Ishikawa (cell line): Measurements from ENCODE around the gene CACNA1C.

Experiments
- CREB1 ChIP-seq: IDR thresholded peaks from 2 replicates; pipeline ENCODE4 v1.6.1; 2012; ENCODE audit warnings: low read depth
- EGR1 ChIP-seq: IDR thresholded peaks from 2 replicates; pipeline ENCODE4 v1.6.1; 2012
- TF ChIP-seq, protein P1 (sequence below): IDR thresholded peaks from 2 replicates; pipeline ENCODE4 v1.6.1; 2012; ENCODE audit warnings: low read depth, mild to moderate bottlenecking

DNA sequence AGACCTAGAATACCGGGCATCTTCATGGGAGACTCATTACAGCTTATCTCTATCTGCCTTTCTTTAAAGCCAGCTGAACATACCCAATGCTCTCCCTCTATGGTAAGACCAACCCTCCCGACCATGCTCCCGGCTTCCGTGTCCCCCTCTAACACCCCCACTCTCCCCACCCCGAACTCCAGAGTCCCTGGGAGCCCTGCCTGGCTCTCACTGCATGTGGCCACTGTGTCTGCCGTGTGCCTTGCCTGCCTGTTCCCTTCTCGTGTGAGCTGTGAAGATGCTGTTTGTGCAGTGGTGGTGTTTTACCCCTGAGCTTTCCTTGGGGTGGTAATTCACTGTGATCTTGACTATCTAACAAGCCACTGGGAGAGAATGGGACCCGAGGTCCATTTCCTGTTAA, 595.6 kb downstream of the CACNA1C start:
- TF ChIP-seq CREB1 (no peak), EGR1 (no peak)
- TF ChIP-seq, protein P1, sequence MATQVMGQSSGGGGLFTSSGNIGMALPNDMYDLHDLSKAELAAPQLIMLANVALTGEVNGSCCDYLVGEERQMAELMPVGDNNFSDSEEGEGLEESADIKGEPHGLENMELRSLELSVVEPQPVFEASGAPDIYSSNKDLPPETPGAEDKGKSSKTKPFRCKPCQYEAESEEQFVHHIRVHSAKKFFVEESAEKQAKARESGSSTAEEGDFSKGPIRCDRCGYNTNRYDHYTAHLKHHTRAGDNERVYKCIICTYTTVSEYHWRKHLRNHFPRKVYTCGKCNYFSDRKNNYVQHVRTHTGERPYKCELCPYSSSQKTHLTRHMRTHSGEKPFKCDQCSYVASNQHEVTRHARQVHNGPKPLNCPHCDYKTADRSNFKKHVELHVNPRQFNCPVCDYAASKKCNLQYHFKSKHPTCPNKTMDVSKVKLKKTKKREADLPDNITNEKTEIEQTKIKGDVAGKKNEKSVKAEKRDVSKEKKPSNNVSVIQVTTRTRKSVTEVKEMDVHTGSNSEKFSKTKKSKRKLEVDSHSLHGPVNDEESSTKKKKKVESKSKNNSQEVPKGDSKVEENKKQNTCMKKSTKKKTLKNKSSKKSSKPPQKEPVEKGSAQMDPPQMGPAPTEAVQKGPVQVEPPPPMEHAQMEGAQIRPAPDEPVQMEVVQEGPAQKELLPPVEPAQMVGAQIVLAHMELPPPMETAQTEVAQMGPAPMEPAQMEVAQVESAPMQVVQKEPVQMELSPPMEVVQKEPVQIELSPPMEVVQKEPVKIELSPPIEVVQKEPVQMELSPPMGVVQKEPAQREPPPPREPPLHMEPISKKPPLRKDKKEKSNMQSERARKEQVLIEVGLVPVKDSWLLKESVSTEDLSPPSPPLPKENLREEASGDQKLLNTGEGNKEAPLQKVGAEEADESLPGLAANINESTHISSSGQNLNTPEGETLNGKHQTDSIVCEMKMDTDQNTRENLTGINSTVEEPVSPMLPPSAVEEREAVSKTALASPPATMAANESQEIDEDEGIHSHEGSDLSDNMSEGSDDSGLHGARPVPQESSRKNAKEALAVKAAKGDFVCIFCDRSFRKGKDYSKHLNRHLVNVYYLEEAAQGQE, result no peak
